Keratinocyte (primary cell): Measurements from ENCODE around the gene USP9X.

Experiments
- EZH2 ChIP-seq: IDR thresholded peaks from one replicate; pipeline ENCODE4 v1.6.1; 2012; ENCODE audit warnings: inconsistent platforms, mild to moderate bottlenecking, low read length, moderate library complexity
- TF ChIP-seq, protein P1 (sequence below), 3 experiments: IDR thresholded peaks in 1 of 3; conservative IDR thresholded peaks in 1 of 3; optimal IDR thresholded peaks in 1 of 3; 2 replicates in 2 of 3; 3 replicates in 1 of 3; pipeline versions ENCODE3 to v1.5.1; 2011; ENCODE audit warnings: low read length in 3 of 3, mild to moderate bottlenecking in 3 of 3, moderate library complexity in 2 of 3, control low read depth in 1 of 3, inconsistent platforms in 1 of 3; ENCODE audit not compliant: insufficient read depth in 2 of 3; ENCODE audit errors: extremely low read depth in 1 of 3

- TF ChIP-seq, protein P1, sequence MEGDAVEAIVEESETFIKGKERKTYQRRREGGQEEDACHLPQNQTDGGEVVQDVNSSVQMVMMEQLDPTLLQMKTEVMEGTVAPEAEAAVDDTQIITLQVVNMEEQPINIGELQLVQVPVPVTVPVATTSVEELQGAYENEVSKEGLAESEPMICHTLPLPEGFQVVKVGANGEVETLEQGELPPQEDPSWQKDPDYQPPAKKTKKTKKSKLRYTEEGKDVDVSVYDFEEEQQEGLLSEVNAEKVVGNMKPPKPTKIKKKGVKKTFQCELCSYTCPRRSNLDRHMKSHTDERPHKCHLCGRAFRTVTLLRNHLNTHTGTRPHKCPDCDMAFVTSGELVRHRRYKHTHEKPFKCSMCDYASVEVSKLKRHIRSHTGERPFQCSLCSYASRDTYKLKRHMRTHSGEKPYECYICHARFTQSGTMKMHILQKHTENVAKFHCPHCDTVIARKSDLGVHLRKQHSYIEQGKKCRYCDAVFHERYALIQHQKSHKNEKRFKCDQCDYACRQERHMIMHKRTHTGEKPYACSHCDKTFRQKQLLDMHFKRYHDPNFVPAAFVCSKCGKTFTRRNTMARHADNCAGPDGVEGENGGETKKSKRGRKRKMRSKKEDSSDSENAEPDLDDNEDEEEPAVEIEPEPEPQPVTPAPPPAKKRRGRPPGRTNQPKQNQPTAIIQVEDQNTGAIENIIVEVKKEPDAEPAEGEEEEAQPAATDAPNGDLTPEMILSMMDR (optimal IDR thresholded peaks at IDR 0.05 in 1 of 3, IDR thresholded peaks at IDR 0.05 in 1 of 3, conservative IDR thresholded peaks at IDR 0.05 in 1 of 3; ENCODE audit: extremely low read depth in 1 of 3, insufficient read depth in 2 of 3, low read length in 3 of 3) = no peak
- TF ChIP-seq EZH2 = no peak
Observed at GRCh38 chrX:41082783-41083182, 2.5 kb upstream of the USP9X start.
